ENCODE results near the gene ZBTB44. TPM values are rescaled to one million over a fixed set of nuclear protein-coding genes. Genes with fewer than 3 reads are reported as not detected.

ZBTB44 gene
- total RNA-seq, 1 experiment from 2014 or later, result 37.1 TPM

GRCh38 chr11:130180491-130180890 lies 134.2 kb downstream of the ZBTB44 start:
- Histone ChIP-seq H3K4me3 (ENCODE audit: insufficient read depth, low read depth, low read length) (no peak overlapping the region), H3K36me3 (replicated peaks; ENCODE audit: control insufficient read depth, insufficient read depth, low read length) (no peaks in the 10 kb centered on the region), H3K27me3 (ENCODE audit: control insufficient read depth, insufficient read depth, low read length) (no peaks in the 10 kb centered on the region)
- DNase-seq, result no peak

DNA sequence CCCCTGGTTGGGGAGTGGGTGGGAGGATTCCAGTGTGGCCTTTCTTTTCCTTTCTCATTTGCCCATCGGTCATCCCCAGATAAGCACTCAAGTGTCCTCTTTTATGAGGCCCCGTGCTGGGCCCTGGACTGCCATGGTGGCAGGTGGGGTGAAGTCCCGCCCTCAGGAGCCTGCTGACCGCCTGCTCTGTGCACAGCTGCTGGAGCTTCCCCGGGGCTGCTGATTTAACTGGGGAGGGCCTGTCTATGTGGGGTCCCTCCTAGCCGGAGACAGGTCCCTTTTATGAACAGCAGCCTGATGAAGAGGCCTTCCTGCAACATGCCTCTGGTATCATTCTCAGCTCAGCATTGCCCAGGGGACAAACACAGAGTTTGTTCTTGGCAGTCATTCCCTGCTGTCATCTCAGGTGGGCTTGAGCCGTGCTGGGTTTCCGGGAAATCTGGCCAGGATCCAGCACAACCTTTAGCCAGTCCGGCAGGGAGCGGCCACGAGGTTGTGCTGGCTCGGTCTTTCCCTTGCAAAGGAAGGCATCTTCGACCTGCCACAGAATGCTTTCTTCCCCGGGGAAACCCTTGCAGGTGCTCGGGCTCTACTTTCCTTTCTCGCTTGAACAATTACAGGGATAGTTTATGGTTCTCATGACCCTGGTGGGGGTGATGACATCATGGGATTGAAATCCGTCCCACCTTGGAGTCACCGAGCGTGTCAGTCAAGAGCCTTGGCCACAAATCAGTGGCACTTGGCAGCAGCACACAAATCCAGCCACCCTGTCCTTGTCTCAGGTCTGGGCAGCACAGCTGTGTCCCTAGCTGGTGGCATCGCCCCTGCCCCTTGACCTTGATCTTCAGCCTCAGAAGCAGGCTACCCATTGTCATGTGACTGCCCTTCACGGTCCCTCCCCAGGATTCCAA lies 135.1 kb downstream of the ZBTB44 start:
- DNase-seq, result peak; percentile 31
- Histone ChIP-seq H3K4me3 (ENCODE audit: insufficient read depth, low read depth, low read length) (no peak overlapping the region), H3K36me3 (replicated peaks; ENCODE audit: control insufficient read depth, insufficient read depth, low read length) (no peaks in the 10 kb centered on the region), H3K27me3 (ENCODE audit: control insufficient read depth, insufficient read depth, low read length) (no peaks in the 10 kb centered on the region)

- H3K4me3 ChIP-seq (ENCODE audit: insufficient read depth, low read depth, low read length), result no peak overlapping the region
Measured at GRCh38 chr11:130178441-130179339, 136.0 kb downstream of the ZBTB44 start.

DNA sequence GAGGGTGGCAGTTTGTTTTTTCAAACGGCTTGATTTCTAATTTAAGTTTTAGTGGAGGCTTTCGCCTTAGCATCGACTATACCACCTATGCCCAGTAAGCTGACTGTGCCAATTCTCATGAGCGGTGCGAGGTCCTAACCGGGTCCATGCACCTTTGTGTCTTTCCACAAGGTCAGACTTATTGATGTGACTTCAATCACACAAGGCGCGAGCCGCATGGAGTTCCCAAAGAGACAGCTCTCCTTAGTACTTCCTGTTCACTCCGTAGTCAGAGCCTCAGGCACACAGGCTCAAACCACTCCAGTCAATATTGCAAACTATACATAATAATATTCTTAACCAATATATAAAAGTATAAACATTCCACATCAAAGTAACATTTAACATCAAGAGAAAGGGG lies 136.9 kb downstream of the ZBTB44 start:
- no peak for DNase-seq
- Histone ChIP-seq H3K36me3 (replicated peaks; ENCODE audit: control insufficient read depth, insufficient read depth, low read length) (no peaks in the 10 kb centered on the region), H3K4me3 (ENCODE audit: insufficient read depth, low read depth, low read length) (no peak overlapping the region), H3K27me3 (ENCODE audit: control insufficient read depth, insufficient read depth, low read length) (no peaks in the 10 kb centered on the region)

More at GRCh38 chr11:130178441-130179339, 136.0 kb downstream of the ZBTB44 start:
- peak; percentile 43 for DNase-seq
- no peaks in the 10 kb centered on the region for H3K36me3 ChIP-seq (replicated peaks; ENCODE audit: control insufficient read depth, insufficient read depth, low read length)
- no peaks in the 10 kb centered on the region for H3K27me3 ChIP-seq (ENCODE audit: control insufficient read depth, insufficient read depth, low read length)

Other genes with a start within 250 kb of the ZBTB44 start
- 252 and 257 TPM in 2 replicates for gene APLP2, start 245.0 kb downstream of the ZBTB44 start, total RNA-seq (2014; rRNA removed; shearing (Covaris generic))
- gene ST14, start 155.1 kb downstream of the ZBTB44 start, total RNA-seq (2014; rRNA removed; shearing (Covaris generic)), result 4.5 and 4.7 TPM in 2 replicates
- 1.6 TPM in 2 replicates for gene ADAMTS8, start 113.7 kb upstream of the ZBTB44 start, total RNA-seq (2014; rRNA removed; shearing (Covaris generic))
- gene ADAMTS15, start 133.7 kb upstream of the ZBTB44 start, total RNA-seq (2014; rRNA removed; shearing (Covaris generic)), result 0.85 and 1.1 TPM in 2 replicates